Large intestine (tissue), 3 donors: Measurements from ENCODE around the gene RBM33. TPM values are rescaled to one million over a fixed set of nuclear protein-coding genes. Genes with fewer than 3 reads are reported as not detected.

Source experiments
- DNase-seq, 2 donors: peaks; one replicate each; pipeline versions ENCODE4 v3.0.0 to v3.0.0-alpha.2; 2013
- H3K27ac ChIP-seq: one replicate; pipeline ENCODE4 v1.5.1; 2013; ENCODE audit warnings: low read length
- H3K27me3 ChIP-seq: 2 replicates; pipeline ENCODE4 v1.6.1; 2013; ENCODE audit warnings: low read length; ENCODE audit not compliant: control insufficient read depth, insufficient read depth
- H3K36me3 ChIP-seq: 2 replicates; pipeline ENCODE4 v1.6.1; 2013; ENCODE audit warnings: low read length; ENCODE audit not compliant: control insufficient read depth, insufficient read depth
- H3K4me1 ChIP-seq: one replicate; pipeline ENCODE4 v1.6.1; 2013; ENCODE audit warnings: low read length; ENCODE audit not compliant: control insufficient read depth, insufficient read depth
- H3K4me3 ChIP-seq: one replicate; pipeline ENCODE4 v1.5.1; 2013; ENCODE audit warnings: low read length
- H3K9me3 ChIP-seq: one replicate; pipeline ENCODE4 v1.6.1; 2013; ENCODE audit warnings: mild to moderate bottlenecking, low read depth, low read length, moderate library complexity; ENCODE audit not compliant: control insufficient read depth
- WGBS: methylation state at CpG from one replicate; pipeline ENCODE4 v1.1.5; 2013; ENCODE audit warnings: low lambda C conversion rate; ENCODE audit not compliant: insufficient coverage; 5-methylcytosine and 5-hydroxymethylcytosine counted together
- polyA plus RNA-seq: library from polyadenylated mRNA; unstranded; fragments of 120-200 nt; gene quantifications from one replicate; pipeline ENCODE4 v1.2.1, GENCODE V29; 2013

RBM33 gene
- polyA plus RNA-seq, 1 donor, result 42.8 TPM

GRCh38 chr7:155804897-155805825 is 160.7 kb downstream of the RBM33 start:
- Histone ChIP-seq H3K27ac (no peak overlapping the region), H3K36me3 (no peaks in the 10 kb centered on the region), H3K9me3 (peaks cover 20% of the 10 kb centered on the region), H3K27me3 (peaks cover 75% of the 10 kb centered on the region), H3K4me1 (peaks cover 26% of the 10 kb centered on the region), H3K4me3 (peak overlapping the region; percentile 15)
- peak in 1 of 2 donors; percentile 71 for DNase-seq
- no CpG with 5 or more reads among the region's 91 CpGs for WGBS

GRCh38 chr7:155805826-155806095 is 161.3 kb downstream of the RBM33 start:
- peaks cover 20% of the 10 kb centered on the region for H3K9me3 ChIP-seq
- DNase-seq, result no peak
- H3K4me1 ChIP-seq, result peaks cover 27% of the 10 kb centered on the region
- H3K27me3 ChIP-seq, result peaks cover 75% of the 10 kb centered on the region
- no CpG with 5 or more reads among the region's 18 CpGs for WGBS
- no peak overlapping the region for H3K27ac ChIP-seq
- H3K4me3 ChIP-seq, result no peak overlapping the region
- no peaks in the 10 kb centered on the region for H3K36me3 ChIP-seq

GRCh38 chr7:155806096-155806871 is 161.8 kb downstream of the RBM33 start:
- 40% methylated on average over 2 of the region's 47 CpGs for WGBS
- Histone ChIP-seq H3K36me3 (no peaks in the 10 kb centered on the region), H3K4me1 (peaks cover 29% of the 10 kb centered on the region), H3K9me3 (peaks cover 20% of the 10 kb centered on the region), H3K27me3 (peaks cover 75% of the 10 kb centered on the region), H3K27ac (no peak overlapping the region), H3K4me3 (no peak overlapping the region)
- no peak for DNase-seq

- Histone ChIP-seq H3K4me3 (no peak overlapping the region), H3K36me3 (no peaks in the 10 kb centered on the region), H3K9me3 (peaks cover 24% of the 10 kb centered on the region), H3K27me3 (peaks cover 80% of the 10 kb centered on the region), H3K27ac (peak overlapping the region; percentile 98), H3K4me1 (peaks cover 38% of the 10 kb centered on the region)
- WGBS, result no CpG with 5 or more reads among the region's 19 CpGs
- peak; percentile 57 to 84 for DNase-seq
Observed at GRCh38 chr7:155807065-155807671, 162.7 kb downstream of the RBM33 start.

GRCh38 chr7:155807789-155808548 is 163.5 kb downstream of the RBM33 start:
- peak; percentile 94 to 97 for DNase-seq
- no CpG with 5 or more reads among the region's 33 CpGs for WGBS
- H3K36me3 ChIP-seq, result no peaks in the 10 kb centered on the region

GRCh38 chr7:155808549-155809331 is 164.3 kb downstream of the RBM33 start:
- H3K27ac ChIP-seq, result peak overlapping the region; percentile 98
- DNase-seq, result peak; percentile 36 to 88
- peaks cover 88% of the 10 kb centered on the region for H3K27me3 ChIP-seq
- peaks cover 45% of the 10 kb centered on the region for H3K4me1 ChIP-seq
- H3K36me3 ChIP-seq, result no peaks in the 10 kb centered on the region
- peaks cover 19% of the 10 kb centered on the region for H3K9me3 ChIP-seq
- H3K4me3 ChIP-seq, result peak overlapping the region; percentile 82
- WGBS, result no CpG with 5 or more reads among the region's 64 CpGs

More at GRCh38 chr7:155807789-155808548, 163.5 kb downstream of the RBM33 start:
- Histone ChIP-seq H3K4me3 (peak overlapping the region; percentile 82), H3K27ac (peak overlapping the region; percentile 98), H3K9me3 (peaks cover 24% of the 10 kb centered on the region), H3K4me1 (peaks cover 45% of the 10 kb centered on the region), H3K27me3 (peaks cover 86% of the 10 kb centered on the region)

DNA sequence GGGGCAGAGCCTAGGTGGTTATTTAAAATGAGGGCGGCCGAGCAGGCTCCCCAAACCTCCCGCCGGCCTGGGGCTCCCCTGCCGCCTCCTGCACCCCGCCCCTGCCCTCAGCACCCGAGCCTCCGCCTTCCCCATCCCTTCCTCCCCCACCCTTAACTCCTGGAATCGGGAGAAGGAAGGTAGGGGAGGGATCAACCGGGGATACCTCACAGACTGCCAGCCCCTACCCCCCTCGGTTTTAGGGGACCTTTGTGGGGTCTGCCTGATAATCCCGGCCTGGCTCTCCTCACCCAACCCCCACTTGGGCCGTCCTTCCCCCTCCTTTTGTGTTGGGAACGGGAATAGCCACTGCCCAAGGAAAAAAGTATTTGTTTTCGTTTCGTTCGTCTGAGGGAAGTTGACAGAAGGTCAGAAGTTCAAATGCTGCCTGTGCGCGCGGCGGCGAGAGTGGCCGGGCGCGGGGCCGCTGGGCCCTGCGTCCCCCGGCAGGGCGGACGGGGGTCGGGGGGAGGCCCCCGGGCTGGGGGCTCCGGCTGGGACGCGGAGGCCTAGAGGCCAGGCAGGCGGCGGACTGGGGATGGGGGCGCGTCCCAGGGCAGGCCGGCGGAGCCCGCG is 165.0 kb downstream of the RBM33 start:
- no peak for DNase-seq
- Histone ChIP-seq H3K4me3 (peak overlapping the region; percentile 82), H3K27me3 (peaks cover 90% of the 10 kb centered on the region), H3K36me3 (no peaks in the 10 kb centered on the region), H3K27ac (peak overlapping the region; percentile 98), H3K4me1 (peaks cover 43% of the 10 kb centered on the region), H3K9me3 (peaks cover 17% of the 10 kb centered on the region)
- no CpG with 5 or more reads among the region's 43 CpGs for WGBS

GRCh38 chr7:155809947-155810769 is 165.7 kb downstream of the RBM33 start:
- Histone ChIP-seq H3K9me3 (peaks cover 17% of the 10 kb centered on the region), H3K36me3 (no peaks in the 10 kb centered on the region), H3K4me3 (peak overlapping the region; percentile 42), H3K4me1 (peaks cover 42% of the 10 kb centered on the region), H3K27ac (no peak overlapping the region), H3K27me3 (peaks cover 92% of the 10 kb centered on the region)
- WGBS, result no CpG with 5 or more reads among the region's 69 CpGs
- peak in 1 of 2 donors; percentile 53 for DNase-seq
